Measurements from ENCODE around the gene IMPA2.

GRCh38 chr18:11947214-11948191 lies 33.8 kb upstream of the IMPA2 start:
- TF ChIP-seq CTCF (IDR thresholded peaks at IDR 0.05; ENCODE audit: low read depth, low read length) (no peak), POLR2A (IDR thresholded peaks at IDR 0.05; ENCODE audit: extremely low read depth, insufficient read length) (peak; percentile 47)
